Measurements from ENCODE around the gene RAB13.

The RAB13 gene

DNA sequence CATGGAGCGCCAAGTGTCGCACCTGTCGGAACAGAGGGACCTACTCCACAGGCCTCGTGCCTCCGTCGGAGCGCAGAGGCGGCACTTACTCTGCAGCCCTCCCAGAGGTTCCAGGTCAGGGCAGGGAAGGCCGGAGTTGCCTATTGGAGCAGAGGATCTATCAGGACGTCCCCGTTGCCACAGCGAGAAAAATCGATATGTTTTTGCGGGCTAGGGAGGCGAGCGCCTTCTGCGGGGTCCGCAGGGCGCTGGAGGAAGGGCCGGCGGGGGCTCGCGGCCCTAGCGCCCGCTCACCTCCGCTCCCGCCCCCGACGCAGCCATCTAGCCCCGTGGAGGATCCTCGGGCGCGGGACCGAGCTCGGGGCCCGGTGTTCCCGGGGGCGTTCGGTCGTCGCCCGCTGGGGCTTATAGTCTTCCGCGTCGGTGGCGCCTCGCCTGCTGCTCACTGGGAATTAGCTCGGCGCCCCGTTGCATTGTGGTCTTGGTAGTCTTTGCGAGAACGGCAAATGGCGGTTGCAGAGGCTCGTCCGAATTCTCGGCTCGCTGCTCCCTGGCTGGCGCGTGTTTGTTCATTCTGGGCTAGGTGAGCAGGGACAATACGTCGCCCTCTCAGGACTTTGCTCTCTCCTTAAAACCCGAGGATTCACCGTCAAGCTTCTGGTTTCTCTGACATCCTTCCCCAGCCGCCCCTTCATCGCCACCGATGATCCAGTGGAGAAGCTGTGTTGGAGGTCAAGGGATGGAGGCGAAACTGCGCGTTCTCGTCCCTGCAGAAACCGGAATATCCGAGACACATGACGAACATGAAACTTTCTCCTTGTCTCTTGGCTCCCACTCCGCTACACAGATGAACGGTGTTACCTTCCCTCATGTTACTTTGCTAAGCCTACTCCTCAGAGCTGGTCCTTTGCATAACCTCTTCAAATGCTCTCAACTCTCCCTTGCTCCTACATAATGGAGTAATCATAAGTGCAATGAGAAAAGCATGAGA is 8.6 kb downstream of the RAB13 start, which contains the start of gene JTB:
JTB (minus strand) TSS at position 425 of the 991 bp plus-strand sequence; CDS start at position 3, 422 bp downstream.
- DNase-seq (ENCODE audit: low read depth in 2 of 2), result peak; percentile 73 to 86

- DNase-seq (ENCODE audit: low read depth in 2 of 2), result no peak
These were observed 9.3 kb downstream of the RAB13 start for GRCh38 chr1:153976819-153977249.

DNA sequence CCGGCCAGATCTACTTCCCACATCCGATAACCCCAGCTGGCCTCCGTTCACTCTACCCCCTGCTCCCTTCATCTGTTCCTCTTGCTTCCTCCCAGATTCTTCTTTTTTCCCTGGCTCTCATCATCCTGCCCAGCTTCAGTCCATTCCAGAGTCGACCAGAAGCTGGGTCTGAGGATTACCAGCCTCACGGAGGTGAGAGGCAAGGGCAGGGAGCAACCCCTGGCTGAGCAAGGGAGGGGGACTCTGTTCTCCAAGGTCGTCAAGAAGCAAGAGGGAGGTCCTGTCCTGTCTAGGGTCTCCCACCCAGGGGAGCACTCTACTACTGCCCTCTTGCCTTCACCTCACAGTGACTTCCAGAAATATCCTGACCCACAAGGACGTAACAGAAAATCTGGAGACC is 12.6 kb downstream of the RAB13 start:
- no peak for DNase-seq (ENCODE audit: low read depth in 2 of 2)

DNA sequence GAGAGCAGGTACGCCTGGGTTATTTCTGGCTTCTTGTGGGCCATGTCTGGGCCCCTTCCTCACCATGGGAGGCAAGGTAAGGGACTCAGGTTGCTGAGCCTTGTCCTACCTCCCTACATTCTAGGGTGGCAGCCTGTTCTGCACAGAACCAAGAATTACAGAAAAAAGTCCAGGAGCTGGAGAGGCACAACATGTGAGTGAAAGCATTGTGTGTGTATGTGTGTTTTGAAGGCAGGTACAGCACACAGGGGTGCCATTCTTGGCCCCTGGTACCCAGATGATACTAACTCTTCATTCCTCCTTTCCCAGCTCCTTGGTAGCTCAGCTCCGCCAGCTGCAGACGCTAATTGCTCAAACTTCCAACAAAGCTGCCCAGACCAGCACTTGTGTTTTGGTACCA is 13.1 kb downstream of the RAB13 start:
- DNase-seq (ENCODE audit: low read depth in 2 of 2), result no peak

DNA sequence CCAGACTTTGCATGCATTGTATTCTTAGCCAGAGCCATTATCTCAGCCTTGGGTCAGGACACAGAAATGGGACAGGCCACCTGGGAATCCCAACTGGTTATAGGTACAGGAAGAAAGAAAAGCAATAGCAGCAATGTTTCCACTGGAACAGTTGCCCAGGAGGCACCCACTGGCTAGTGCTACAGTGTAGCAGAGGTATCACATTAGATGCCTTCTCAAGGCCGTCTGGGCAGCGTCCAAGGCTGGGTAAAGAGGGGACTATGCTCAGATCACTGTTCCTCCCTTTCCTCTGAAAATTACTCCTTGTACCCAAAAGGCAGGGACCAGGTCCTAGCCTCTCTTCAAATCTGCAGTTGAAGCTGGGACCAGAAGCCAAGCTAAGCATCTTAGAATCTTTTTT is 15.8 kb downstream of the RAB13 start:
- no peak for DNase-seq (ENCODE audit: low read depth in 2 of 2)

DNA sequence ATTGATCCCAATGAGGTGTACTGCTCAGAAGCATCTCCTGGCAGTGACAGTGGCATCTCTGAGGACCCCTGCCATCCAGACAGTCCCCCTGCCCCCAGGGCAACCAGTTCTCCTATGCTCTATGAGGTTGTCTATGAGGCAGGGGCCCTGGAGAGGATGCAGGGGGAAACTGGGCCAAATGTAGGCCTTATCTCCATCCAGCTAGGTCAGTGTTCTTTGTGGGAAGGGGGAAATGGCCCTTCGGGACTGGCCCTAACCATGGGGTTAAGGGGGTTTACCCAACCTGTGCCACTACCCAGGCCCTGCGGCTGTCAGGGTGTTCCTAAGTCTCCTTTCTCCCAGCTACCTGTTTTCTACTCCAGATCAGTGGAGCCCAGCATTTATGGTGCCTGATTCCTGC is 17.2 kb downstream of the RAB13 start:
- DNase-seq (ENCODE audit: low read depth in 2 of 2), result no peak

DNA sequence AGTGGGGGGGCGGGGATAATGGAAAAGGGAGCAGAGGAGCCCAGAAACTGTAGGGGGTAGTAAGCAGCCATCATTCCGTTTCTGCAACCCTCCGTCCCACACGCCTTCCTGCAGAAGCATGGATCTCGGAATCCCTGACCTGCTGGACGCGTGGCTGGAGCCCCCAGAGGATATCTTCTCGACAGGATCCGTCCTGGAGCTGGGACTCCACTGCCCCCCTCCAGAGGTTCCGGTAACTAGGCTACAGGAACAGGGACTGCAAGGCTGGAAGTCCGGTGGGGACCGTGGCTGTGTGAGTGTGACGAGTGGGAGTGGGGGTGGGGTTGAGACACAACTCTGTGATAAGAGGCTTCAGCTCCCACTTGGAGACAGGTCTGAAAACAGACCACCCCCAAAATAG is 17.7 kb downstream of the RAB13 start:
- DNase-seq (ENCODE audit: low read depth in 2 of 2), result no peak

GRCh38 chr1:153968000-153968363 is 18.2 kb downstream of the RAB13 start:
- no peak for DNase-seq (ENCODE audit: low read depth in 2 of 2)

GRCh38 chr1:153967107-153967999 is 18.8 kb downstream of the RAB13 start, which contains the start of gene CREB3L4:
Gene CREB3L4, plus strand, starts transcription at chr1:153967902. Its CDS starts 624 bp downstream, at chr1:153968526.
- DNase-seq (ENCODE audit: low read depth in 2 of 2), result peak; percentile 68 to 76

DNA sequence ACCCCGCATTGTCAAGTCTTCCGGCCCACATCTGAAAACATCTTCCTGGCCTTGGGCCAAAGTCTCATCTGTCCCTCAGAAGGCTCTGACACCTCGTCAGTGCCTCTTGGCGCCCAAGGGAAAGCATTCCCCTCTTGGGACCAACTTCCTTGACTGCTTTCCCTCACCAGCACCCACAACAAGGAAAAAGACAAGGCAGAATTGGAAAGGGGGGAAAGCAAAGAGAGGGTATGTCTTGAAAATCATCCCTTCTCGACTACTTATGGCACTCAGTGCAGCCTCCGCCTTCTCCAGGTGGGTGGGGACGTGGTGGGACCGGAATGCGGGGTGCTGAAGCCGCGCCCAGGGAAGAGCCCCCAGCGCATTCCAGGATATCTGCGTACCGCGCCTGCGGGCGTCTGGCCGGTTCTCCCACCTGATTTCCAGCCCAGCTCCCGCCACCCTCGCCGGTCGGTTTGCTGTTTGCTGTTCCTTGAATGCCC is 22.2 kb downstream of the RAB13 start:
- no peak for DNase-seq (ENCODE audit: low read depth in 2 of 2)

- peak; percentile 88 to 98 for DNase-seq (ENCODE audit: low read depth in 2 of 2)
These were observed 22.9 kb downstream of the RAB13 start, which contains the start of gene SLC39A1 for GRCh38 chr1:153963030-153963849. Gene SLC39A1, minus strand, starts transcription at chr1:153963537. Its CDS starts 822 bp downstream, at chr1:153962715.

GRCh38 chr1:153962088-153963029 is 23.8 kb downstream of the RAB13 start:
- no peak for DNase-seq (ENCODE audit: low read depth in 2 of 2)

GRCh38 chr1:153961421-153961820 is 24.7 kb downstream of the RAB13 start:
- DNase-seq (ENCODE audit: low read depth in 2 of 2), result no peak

DNA sequence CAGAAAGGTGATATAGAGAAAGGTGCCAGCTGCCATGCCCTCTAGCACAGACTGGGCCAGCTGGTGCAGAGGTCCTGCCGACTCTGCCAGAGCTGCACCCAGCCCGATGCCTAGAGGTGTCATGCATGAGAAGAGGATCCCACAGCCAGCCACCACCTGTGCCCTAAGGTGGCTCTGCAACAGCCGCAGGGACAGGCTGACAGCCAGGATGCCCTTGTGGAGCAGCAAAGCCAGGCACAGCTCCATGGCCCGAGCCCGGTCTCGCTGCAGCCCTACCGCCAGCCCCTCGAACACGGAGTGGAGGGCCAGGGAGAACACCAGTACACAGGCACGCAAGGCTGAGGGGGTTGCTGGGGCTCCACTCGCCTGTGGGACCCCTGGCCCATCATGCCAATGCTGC is 25.9 kb downstream of the RAB13 start:
- no peak for DNase-seq (ENCODE audit: low read depth in 2 of 2)

GRCh38 chr1:153959454-153959853 is 26.7 kb downstream of the RAB13 start:
- no peak for DNase-seq (ENCODE audit: low read depth in 2 of 2)

- DNase-seq (ENCODE audit: low read depth in 2 of 2), result no peak
These were observed 27.2 kb downstream of the RAB13 start for GRCh38 chr1:153958961-153959260.

DNA sequence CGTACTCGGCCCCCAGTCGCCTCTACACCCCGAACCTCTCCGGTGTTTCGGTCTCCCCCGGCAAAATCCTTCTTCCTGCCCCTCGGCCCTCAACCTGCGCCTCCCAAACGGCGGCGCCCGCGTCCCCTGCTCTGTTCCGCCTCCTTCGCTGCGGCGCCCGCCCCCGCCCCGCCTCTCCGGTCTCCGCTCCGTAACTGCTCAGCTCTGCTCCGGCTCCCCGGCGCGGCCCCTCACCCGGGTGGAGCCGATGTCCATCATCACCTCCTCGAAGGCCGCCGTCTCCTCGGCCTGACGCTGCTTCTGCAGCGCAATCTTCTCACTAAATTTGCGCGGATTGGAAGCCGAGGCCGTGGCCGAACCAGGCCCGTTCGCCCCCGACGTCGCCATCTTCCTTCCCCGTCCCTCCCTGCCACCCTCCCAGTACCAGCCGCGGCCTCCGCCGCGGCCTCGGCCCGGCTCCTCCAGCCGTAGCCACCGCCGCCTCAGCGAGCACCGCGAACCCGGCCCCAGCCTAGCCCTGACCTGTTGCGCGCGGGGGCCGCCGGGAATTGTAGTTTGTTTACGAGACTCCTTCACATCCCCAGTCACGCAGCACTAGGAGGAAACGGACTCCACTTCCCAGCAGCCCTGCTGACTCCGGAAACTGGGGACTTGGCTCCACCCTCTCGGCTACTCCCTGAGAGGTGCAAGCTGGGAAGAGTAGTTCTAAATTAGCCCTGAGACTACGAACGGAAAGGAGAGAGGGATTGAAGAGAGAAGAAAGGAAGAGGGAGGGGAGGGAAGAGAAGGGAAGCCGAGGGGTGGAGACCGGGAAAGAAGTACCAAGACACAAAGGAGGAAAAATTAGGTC is 27.8 kb downstream of the RAB13 start, which contains the start of gene CRTC2:
CRTC2 (minus strand) TSS at position 502 of the 850 bp plus-strand sequence; CDS start at position 387, 115 bp downstream.
- DNase-seq (ENCODE audit: low read depth in 2 of 2), result peak; percentile 94 to 98

- DNase-seq (ENCODE audit: low read depth in 2 of 2), result no peak
These were observed 28.4 kb downstream of the RAB13 start for GRCh38 chr1:153957744-153958110.

Data from stimulated activated CD4-positive, alpha-beta T cell treated with anti-CD3 and anti-CD28 coated beads, Interleukin-12 subunit alpha, Interleukin-12 subunit beta, amount 100 ng/mL, for 24 hours (primary cell).